IMR-90 (cell line): ENCODE measurements around the gene IL12RB1. TPM values are rescaled to one million over a fixed set of nuclear protein-coding genes. Genes with fewer than 3 reads are reported as not detected.

Source experiments
- ATAC-seq: fragments of 200-7000 bp; cut with Tn5 transposase; 2 replicates; pipeline ENCODE4 v1.9.1; 2020; ENCODE audit warnings: low read depth, mild to moderate bottlenecking, moderate library complexity
- BruUV-seq: library from RNA; stranded (reverse); fragments of 400-500 nt; replicated peaks from 2 replicates; lab custom pipeline; 2021; lab: Mats Ljungman, UMichigan
- CTCF ChIA-PET: fragments of 300-600 bp; formaldehyde crosslinking; extraction: SDS; loops from one replicate; lab custom pipeline; 2021; ENCODE audit warnings: antibody characterized with exemption; lab: Yijun Ruan, JAX
- POLR2A ChIA-PET: fragments of 300-600 bp; sonication (Branson Sonifier 250); formaldehyde crosslinking; loops from one replicate; lab custom pipeline; 2022; ENCODE audit warnings: antibody characterized with exemption; ENCODE audit not compliant: unreplicated experiment; lab: Charles Lee
- DNase-seq: peaks from one replicate; pipeline ENCODE4 v3.0.0; 2013
- H2AFZ ChIP-seq: replicated peaks from 2 replicates; pipeline ENCODE3; 2013; ENCODE audit warnings: low read length, mild to moderate bottlenecking; ENCODE audit not compliant: poor library complexity
- H2AK5ac ChIP-seq: 2 replicates; pipeline ENCODE4 v1.6.1; 2013; ENCODE audit warnings: low read depth, low read length, inconsistent platforms
- H2AK9ac ChIP-seq: replicated peaks from 2 replicates; pipeline ENCODE3; 2013; ENCODE audit warnings: mild to moderate bottlenecking, low read depth, low read length, moderate library complexity; ENCODE audit not compliant: poor library complexity
- H2BK120ac ChIP-seq: 2 replicates; pipeline ENCODE4 v1.6.1; 2013; ENCODE audit warnings: low read depth, low read length, inconsistent platforms
- H2BK15ac ChIP-seq: 3 replicates; pipeline ENCODE4 v1.6.1; 2013; ENCODE audit warnings: low read depth, low read length, inconsistent platforms
- H2BK20ac ChIP-seq: 2 replicates; pipeline ENCODE4 v1.6.1; 2013; ENCODE audit warnings: low read depth, mild to moderate bottlenecking, inconsistent platforms, low read length, moderate library complexity
- H2BK5ac ChIP-seq: 2 replicates; pipeline ENCODE4 v1.6.1; 2013; ENCODE audit warnings: mild to moderate bottlenecking, low read depth, low read length, inconsistent platforms; ENCODE audit not compliant: poor library complexity, severe bottlenecking
- H3K14ac ChIP-seq: replicated peaks from 2 replicates; pipeline ENCODE4 v1.6.1; 2013; ENCODE audit warnings: low read depth, low read length, inconsistent platforms
- H3K18ac ChIP-seq: 2 replicates; pipeline ENCODE4 v1.6.1; 2013; ENCODE audit warnings: low read depth, low read length, control low read depth
- H3K23ac ChIP-seq: 2 replicates; pipeline ENCODE4 v1.6.1; 2013; ENCODE audit warnings: low read depth, low read length, inconsistent platforms
- H3K27ac ChIP-seq: 2 replicates; pipeline ENCODE4 v1.5.1; 2013; ENCODE audit warnings: mild to moderate bottlenecking, control low read depth, low read length; ENCODE audit not compliant: insufficient read depth
- H3K27me3 ChIP-seq: 2 replicates; pipeline ENCODE4 v1.6.1; 2013; ENCODE audit warnings: low read length; ENCODE audit not compliant: control insufficient read depth, insufficient read depth
- H3K36me3 ChIP-seq: 2 replicates; pipeline ENCODE4 v1.6.1; 2013; ENCODE audit warnings: low read length, mixed read lengths; ENCODE audit not compliant: control insufficient read depth, insufficient read depth
- H3K4ac ChIP-seq: 2 replicates; pipeline ENCODE4 v1.6.1; 2013; ENCODE audit warnings: low read depth, low read length, inconsistent platforms
- H3K4me1 ChIP-seq: 2 replicates; pipeline ENCODE4 v1.6.1; 2013; ENCODE audit warnings: low read length, mixed read lengths; ENCODE audit not compliant: control insufficient read depth, insufficient read depth
- H3K4me2 ChIP-seq: 2 replicates; pipeline ENCODE4 v1.6.1; 2013; ENCODE audit warnings: low read depth, mild to moderate bottlenecking, control low read depth, low read length, moderate library complexity
- H3K4me3 ChIP-seq: 2 replicates; pipeline ENCODE4 v1.5.1; 2013; ENCODE audit warnings: low read depth, mild to moderate bottlenecking, control low read depth, low read length, moderate library complexity; ENCODE audit not compliant: insufficient read depth
- H3K56ac ChIP-seq: 2 replicates; pipeline ENCODE4 v1.6.1; 2013; ENCODE audit warnings: low read length, inconsistent platforms; ENCODE audit not compliant: insufficient read depth; ENCODE audit errors: extremely low read depth
- H3K79me1 ChIP-seq, 2 experiments: 2 replicates each; pipeline ENCODE4 v1.6.1; 2013; ENCODE audit warnings: low read length in 2 of 2, inconsistent platforms in 1 of 2, low read depth in 1 of 2
- H3K9ac ChIP-seq: 2 replicates; pipeline ENCODE4 v1.6.1; 2013; ENCODE audit warnings: low read depth, low read length, control low read depth
- H3K9me1 ChIP-seq: 2 replicates; pipeline ENCODE4 v1.6.1; 2013; ENCODE audit warnings: low read length, inconsistent platforms; ENCODE audit not compliant: insufficient read depth
- H3K9me3 ChIP-seq: 2 replicates; pipeline ENCODE4 v1.6.1; 2013; ENCODE audit warnings: low read length; ENCODE audit not compliant: control insufficient read depth, insufficient read depth
- H4K20me1 ChIP-seq: 2 replicates; pipeline ENCODE4 v1.6.1; 2013; ENCODE audit warnings: low read length, inconsistent platforms; ENCODE audit not compliant: insufficient read depth
- H4K5ac ChIP-seq: 2 replicates; pipeline ENCODE4 v1.6.1; 2013; ENCODE audit warnings: mild to moderate bottlenecking, low read depth, low read length, control low read depth
- H4K8ac ChIP-seq, 2 experiments: 2 replicates each; pipeline ENCODE4 v1.6.1; 2013; ENCODE audit warnings: low read depth in 2 of 2, low read length in 2 of 2, control low read depth in 1 of 2, inconsistent platforms in 1 of 2
- H4K91ac ChIP-seq: 2 replicates; pipeline ENCODE4 v1.6.1; 2013; ENCODE audit warnings: low read depth, low read length, inconsistent platforms; ENCODE audit not compliant: insufficient read depth
- BHLHE40 ChIP-seq: fragments of 150-350 bp; IDR thresholded peaks from 2 replicates; pipeline ENCODE4 v1.6.1; 2016; ENCODE audit warnings: mild to moderate bottlenecking, low read depth, low read length
- CTCF ChIP-seq: conservative IDR thresholded peaks from 2 replicates; pipeline ENCODE4 v1.5.1; 2012; ENCODE audit warnings: mild to moderate bottlenecking, low read depth, low read length, improper control_type of control experiment
- ELK1 ChIP-seq: fragments of 150-350 bp; IDR thresholded peaks from 2 replicates; pipeline ENCODE4 v1.6.1; 2016; ENCODE audit warnings: low read depth, mild to moderate bottlenecking, low read length, moderate library complexity, borderline replicate concordance
- FOS ChIP-seq: fragments of 150-350 bp; IDR thresholded peaks from 2 replicates; pipeline ENCODE4 v1.6.1; 2016; ENCODE audit warnings: low read depth, low read length
- NFE2L2 ChIP-seq: fragments of 150-350 bp; IDR thresholded peaks from 2 replicates; pipeline ENCODE4 v1.6.1; 2016; ENCODE audit warnings: low read depth, mild to moderate bottlenecking, low read length
- POLR2A ChIP-seq: IDR thresholded peaks from 2 replicates; pipeline ENCODE4 v1.6.1; 2012; ENCODE audit warnings: mild to moderate bottlenecking, low read depth, low read length
- RAD21 ChIP-seq: IDR thresholded peaks from 2 replicates; pipeline ENCODE4 v1.6.1; 2012; ENCODE audit warnings: low read length, improper control_type of control experiment
- RFX5 ChIP-seq: IDR thresholded peaks from 2 replicates; pipeline ENCODE4 v1.8.0; 2012; ENCODE audit warnings: low read depth, mild to moderate bottlenecking, low read length, moderate library complexity
- SMC3 ChIP-seq: fragments of 150-350 bp; IDR thresholded peaks from 2 replicates; pipeline ENCODE4 v1.6.1; 2016; ENCODE audit warnings: low read depth, mild to moderate bottlenecking, antibody characterized with exemption, low read length, moderate library complexity
- USF2 ChIP-seq: fragments of 150-350 bp; IDR thresholded peaks from 2 replicates; pipeline ENCODE4 v1.6.1; 2017; ENCODE audit warnings: mild to moderate bottlenecking, antibody characterized with exemption, low read length, low read depth
- WGBS, 2 experiments: methylation state at CpG; one replicate each; pipeline versions ENCODE4 v1.1.5 to v1.1.7; 2013; ENCODE audit warnings: missing lambda C conversion rate in 2 of 2; ENCODE audit not compliant: insufficient read length in 1 of 2; ENCODE audit errors: extremely low coverage in 2 of 2; 5-methylcytosine and 5-hydroxymethylcytosine counted together
- dilution Hi-C: fragments of 300-500 bp; cut with HindIII; formaldehyde crosslinking; loops from one replicate; pipeline ENCODE4 v1.14.3; 2018; ENCODE audit warnings: low sequenced_read_pairs; ENCODE audit not compliant: unreplicated experiment
- in situ Hi-C: fragments of 300-500 bp; cut with MboI; formaldehyde crosslinking; loops from 3 replicates; pipeline ENCODE4 v1.14.3; 2019; ENCODE audit warnings: low sequenced_read_pairs, inconsistent platforms, mixed read lengths
- intact Hi-C: fragments of 100-400 bp; cut with micrococcal nuclease; formaldehyde crosslinking; loops from 2 replicates; pipeline ENCODE4 v1.10.0; 2022
- polyA plus RNA-seq, 3 experiments: library from polyadenylated mRNA; depleted of rRNA; stranded (reverse); fragments of >200 nt; gene quantifications; 2 replicates each; pipeline ENCODE4 v1.2.3, GENCODE V29; 2012; ENCODE audit warnings: low replicate concordance in 1 of 3
- total RNA-seq: library from RNA; depleted of rRNA; stranded (reverse); fragments of >200 nt; gene quantifications from 2 replicates; pipeline ENCODE4 v1.2.3, GENCODE V29; 2012

The IL12RB1 gene
- total and polyA plus RNA-seq, 2 of the 4 experiments (the other 2 are of a cell fraction) = not detected

- no peaks in the 10 kb centered on the region for H4K20me1 ChIP-seq
- H3K9ac ChIP-seq = peak overlapping the region; percentile 40; the same call in 1 of the 2 replicates
- ChIA-PET POLR2A (no interaction called here), CTCF (no interaction called here)
- H2AK9ac ChIP-seq = peak overlapping the region; percentile 94
- peak overlapping the region; percentile 81 for H2BK120ac ChIP-seq
- H3K56ac ChIP-seq = 0 out of 2 replicates have a peak overlapping the region, but pooled peaks have one; percentile 4
- H4K5ac ChIP-seq = peak overlapping the region; percentile 61
- peak overlapping the region; percentile 4 for H3K23ac ChIP-seq
- peaks cover 9% of the 10 kb centered on the region for H3K9me1 ChIP-seq
- H3K36me3 ChIP-seq = no peaks in the 10 kb centered on the region
- peak overlapping the region; percentile 86 for H2AFZ ChIP-seq
- peak overlapping the region; percentile 64 to 80; a peak in 3 of 4 replicates for H4K8ac ChIP-seq
- in situ Hi-C loops = no loop called here
- peak overlapping the region; percentile 72 for H2BK20ac ChIP-seq
- H3K79me1 ChIP-seq = no peaks in the 10 kb centered on the region
- peak overlapping the region; percentile 2 for H3K27ac ChIP-seq
- dilution Hi-C loops = no loop called here
- peak overlapping the region; percentile 50 for H4K91ac ChIP-seq
- peak overlapping the region; percentile 37; the same call in 1 of the 2 replicates for H2AK5ac ChIP-seq
- H2BK15ac ChIP-seq = peak overlapping the region; percentile 72; the same call in 2 of the 3 replicates
- peak overlapping the region; percentile 74 for H3K4me2 ChIP-seq
- peak overlapping the region; percentile 38 for H3K4ac ChIP-seq
- intact Hi-C loops = no loop called here
- H3K27me3 ChIP-seq = peaks cover 5% of the 10 kb centered on the region; the same call in 1 of the 2 replicates
- ATAC-seq (no peak), DNase-seq (no peak)
- peak overlapping the region; percentile 87 for H3K14ac ChIP-seq
- peak overlapping the region; percentile 39 for H2BK5ac ChIP-seq
- H3K4me1 ChIP-seq = peaks cover 8% of the 10 kb centered on the region
- WGBS, 2 experiments = 72% methylated on average over 2 of the region's 7 CpGs; no CpG with 5 or more reads in 1 of the 2 experiments
- peak overlapping the region; percentile 15 for H3K4me3 ChIP-seq
- H3K9me3 ChIP-seq = peaks cover 10% of the 10 kb centered on the region
- BruUV-seq = no TSS peak
- peak overlapping the region; percentile 47 for H3K18ac ChIP-seq
- TF ChIP-seq FOS (no peak), NFE2L2 (no peak), RFX5 (no peak), CTCF (no peak), RAD21 (no peak), USF2 (no peak), SMC3 (no peak), ELK1 (no peak), BHLHE40 (no peak), POLR2A (no peak)
Measured at GRCh38 chr19:18045307-18046050, 41.3 kb downstream of the IL12RB1 start.
